GM12878 (cell line): ENCODE data around the gene SNCB. TPM values are rescaled to one million over a fixed set of nuclear protein-coding genes. Genes with fewer than 3 reads are reported as not detected.

Source experiments
- ATAC-seq: fragments of 200-7000 bp; cut with Tn5 transposase; 3 replicates; pipeline ENCODE4 v1.9.1; 2020; ENCODE audit warnings: mild to moderate bottlenecking, moderate library complexity
- BruUV-seq: library from RNA; stranded (reverse); fragments of 400-500 nt; replicated peaks from 2 replicates; lab custom pipeline; 2021; lab: Mats Ljungman, UMichigan
- CTCF ChIA-PET: fragments of 300-600 bp; sonication (Branson Sonifier 250); formaldehyde crosslinking; extraction: SDS; loops from one replicate; lab custom pipeline; 2021; ENCODE audit warnings: inconsistent platforms; lab: Yijun Ruan, JAX
- POLR2A ChIA-PET: fragments of 350-600 bp; formaldehyde crosslinking; extraction: SDS; loops from one replicate; lab custom pipeline; 2021; ENCODE audit warnings: inconsistent platforms; lab: Charles Lee
- RAD21 ChIA-PET: fragments of 300-600 bp; sonication (Branson Sonifier 250); formaldehyde crosslinking; loops from one replicate; lab custom pipeline; 2023; ENCODE audit warnings: antibody characterized with exemption; ENCODE audit not compliant: unreplicated experiment; lab: Charles Lee
- SMC1A ChIA-PET: fragments of 300-600 bp; sonication (Branson Sonifier 250); formaldehyde crosslinking; loops from one replicate; lab custom pipeline; 2023; ENCODE audit not compliant: unreplicated experiment, uncharacterized antibody; lab: Charles Lee
- DNase-seq: peaks from one replicate; pipeline ENCODE4 v3.0.0-alpha.2; 2011; ENCODE audit warnings: low read depth, low spot score
- FAIRE-seq: peaks from 3 replicates; lab custom pipeline; 2011; peaks lifted over from hg19 to GRCh38; lab: Jason Lieb, UNC
- H2AFZ ChIP-seq: 2 replicates; pipeline ENCODE4 v1.6.0; 2011; ENCODE audit warnings: low read depth, low read length, control low read depth; ENCODE audit not compliant: control insufficient read depth
- H3K27ac ChIP-seq: 2 replicates; pipeline ENCODE4 v1.5.1; 2011; ENCODE audit warnings: control low read depth; ENCODE audit not compliant: control insufficient read depth, insufficient read depth
- H3K27me3 ChIP-seq, 2 experiments: replicated peaks in 1 of 2; 2 replicates each; pipeline versions ENCODE4 v1.6.0 to v1.6.1; 2011; ENCODE audit warnings: low read length in 1 of 2; ENCODE audit not compliant: control insufficient read depth in 2 of 2, insufficient read depth in 2 of 2
- H3K36me3 ChIP-seq, 2 experiments: 2 replicates each; pipeline ENCODE4 v1.5.1; 2011; ENCODE audit warnings: low read length in 1 of 2; ENCODE audit not compliant: control insufficient read depth in 2 of 2, insufficient read depth in 2 of 2
- H3K4me1 ChIP-seq: 2 replicates; pipeline ENCODE4 v1.6.1; 2011; ENCODE audit warnings: mild to moderate bottlenecking, low read length, moderate library complexity, mixed read lengths; ENCODE audit not compliant: control insufficient read depth, insufficient read depth
- H3K4me2 ChIP-seq: 2 replicates; pipeline ENCODE4 v1.6.0; 2011; ENCODE audit warnings: control low read depth; ENCODE audit not compliant: control insufficient read depth, insufficient read depth
- H3K4me3 ChIP-seq: fragments of 200-600 bp; sonication (generic); 2 replicates; pipeline ENCODE4 v1.5.1; 2016
- H3K79me2 ChIP-seq: 2 replicates; pipeline ENCODE4 v1.6.0; 2011; ENCODE audit warnings: low read length; ENCODE audit not compliant: control insufficient read depth, insufficient read depth
- H3K9ac ChIP-seq: 2 replicates; pipeline ENCODE4 v1.8.0; 2011; ENCODE audit warnings: low read length, control low read depth, mixed read lengths; ENCODE audit not compliant: control insufficient read depth, insufficient read depth
- H3K9me3 ChIP-seq: replicated peaks from 3 replicates; pipeline ENCODE4 v1.5.1; 2011; ENCODE audit warnings: mild to moderate bottlenecking, low read length; ENCODE audit not compliant: control insufficient read depth, insufficient read depth
- H4K20me1 ChIP-seq: 2 replicates; pipeline ENCODE4 v1.6.0; 2011; ENCODE audit not compliant: control insufficient read depth, insufficient read depth
- ASH2L ChIP-seq: fragments of 300-600, 200-600 bp; sonication (generic); IDR thresholded peaks from 2 replicates; pipeline ENCODE4 v1.6.1; 2017; ENCODE audit warnings: low read depth, mild to moderate bottlenecking, borderline replicate concordance
- BACH1 ChIP-seq: fragments of 450-650 bp; IDR thresholded peaks from 2 replicates; pipeline ENCODE4 v1.6.1; 2017; ENCODE audit warnings: mild to moderate bottlenecking, borderline replicate concordance
- BMI1 ChIP-seq: fragments of 450-650 bp; IDR thresholded peaks from 2 replicates; pipeline ENCODE4 v1.6.1; 2016; ENCODE audit warnings: mild to moderate bottlenecking, moderate library complexity, borderline replicate concordance
- ESRRA ChIP-seq: IDR thresholded peaks from 2 replicates; pipeline ENCODE4 v1.6.1; 2012; ENCODE audit warnings: mild to moderate bottlenecking, low read length, improper control_type of control experiment
- FOXK2 ChIP-seq: fragments of 450-650 bp; IDR thresholded peaks from 2 replicates; pipeline ENCODE4 v1.6.1; 2017; ENCODE audit warnings: mild to moderate bottlenecking, moderate library complexity
- HCFC1 ChIP-seq: fragments of 150-350 bp; IDR thresholded peaks from 2 replicates; pipeline ENCODE4 v1.6.1; 2014; ENCODE audit warnings: low read length
- IRF5 ChIP-seq: fragments of 450-650 bp; IDR thresholded peaks from 2 replicates; pipeline ENCODE4 v1.6.1; 2017; ENCODE audit warnings: borderline replicate concordance
- MAX ChIP-seq: IDR thresholded peaks from 2 replicates; pipeline ENCODE4 v1.6.1; 2012; ENCODE audit warnings: low read depth, low read length, improper control_type of control experiment
- MEF2A ChIP-seq: IDR thresholded peaks from 2 replicates; pipeline ENCODE4 v1.6.1; 2011; ENCODE audit warnings: low read depth, mild to moderate bottlenecking, low read length, moderate library complexity; ENCODE audit not compliant: insufficient read depth
- MEF2B ChIP-seq: fragments of 450-650 bp; IDR thresholded peaks from 2 replicates; pipeline ENCODE4 v1.6.1; 2018; ENCODE audit warnings: mild to moderate bottlenecking, moderate library complexity; ENCODE audit not compliant: partially characterized antibody, poor library complexity, severe bottlenecking
- NRF1 ChIP-seq: conservative IDR thresholded peaks from 2 replicates; pipeline ENCODE4 v1.6.1; 2011; ENCODE audit warnings: mild to moderate bottlenecking, low read depth, low read length, improper control_type of control experiment
- PAX5 ChIP-seq: IDR thresholded peaks from 2 replicates; pipeline ENCODE4 v1.6.1; 2011; ENCODE audit warnings: low read depth, low read length, borderline replicate concordance
- POLR2A ChIP-seq: IDR thresholded peaks from 2 replicates; pipeline ENCODE4 v1.6.1; 2011; ENCODE audit warnings: low read depth, mild to moderate bottlenecking, low read length
- SMAD5 ChIP-seq: IDR thresholded peaks from 2 replicates; pipeline ENCODE4 v1.6.1; 2016; ENCODE audit warnings: antibody characterized with exemption, low read depth
- SMARCA5 ChIP-seq: fragments of 450-650 bp; IDR thresholded peaks from 2 replicates; pipeline ENCODE4 v1.6.1; 2017; ENCODE audit warnings: mild to moderate bottlenecking
- SP1 ChIP-seq: IDR thresholded peaks from one replicate; pipeline ENCODE4 v1.6.1; 2011; ENCODE audit warnings: low read depth, low read length
- ZNF24 ChIP-seq: fragments of 450-650 bp; IDR thresholded peaks from 2 replicates; pipeline ENCODE4 v1.6.1; 2017; ENCODE audit warnings: antibody characterized with exemption, mild to moderate bottlenecking
- WGBS: methylation state at CpG from one replicate; pipeline ENCODE4 v1.1.6; 2016; ENCODE audit warnings: low lambda C conversion rate; ENCODE audit not compliant: insufficient replicate concordance, insufficient coverage; ENCODE audit errors: missing lambda C conversion rate; 5-methylcytosine and 5-hydroxymethylcytosine counted together
- in situ Hi-C: fragments of 300-500 bp; cut with MboI; formaldehyde crosslinking; loops from 9 replicates; pipeline ENCODE4 v1.14.3; 2018; ENCODE audit warnings: mixed read lengths
- intact Hi-C: fragments of 100-400 bp; cut with micrococcal nuclease; formaldehyde crosslinking; loops from one replicate; pipeline ENCODE4 v1.14.2; 2022; ENCODE audit not compliant: unreplicated experiment
- polyA plus RNA-seq, 11 experiments: library from polyadenylated mRNA; depleted of rRNA in 4 of 11; unstranded in 6 of 11; stranded (reverse) in 5 of 11; fragments of >200 nt; fragmentation: Nextera tagmentation in 4 of 11; fragmentation: Illumina TruSeq in 1 of 11; extraction: Ambion mirVana in 4 of 11; extraction: Trizol in 1 of 11; gene quantifications; 1 replicate in 1 of 11; 2 replicates in 10 of 11; pipeline versions ENCODE4 v1.2.1 to v1.2.3, GENCODE V29; 2011 to 2016; ENCODE audit warnings: inconsistent platforms in 2 of 11, missing spikeins in 2 of 11, low read depth in 1 of 11
- total RNA-seq, 4 experiments: library from RNA; depleted of rRNA in 3 of 4; stranded (reverse); fragments of >200 nt in 3 of 4; fragmentation: Illumina TruSeq in 1 of 4; extraction: Trizol in 1 of 4; gene quantifications; 2 replicates each; pipeline versions ENCODE4 v1.2.1 to v1.2.3, GENCODE V29; 2013 to 2021
- TF ChIP-seq, protein P1 (sequence below): fragments of 450-650 bp; IDR thresholded peaks from 2 replicates; pipeline ENCODE4 v1.6.1; 2017; ENCODE audit warnings: low read depth, mild to moderate bottlenecking, moderate library complexity
- TF ChIP-seq, protein P2 (sequence below): fragments of 450-650 bp; IDR thresholded peaks from 2 replicates; pipeline ENCODE4 v1.6.1; 2014; ENCODE audit warnings: mild to moderate bottlenecking

Gene SNCB
- total and polyA plus RNA-seq, 10 of the 15 experiments (the other 5 are each of a cell fraction or from before 2014, with no cell fraction given): 0.75 TPM; not detected in 9

DNA sequence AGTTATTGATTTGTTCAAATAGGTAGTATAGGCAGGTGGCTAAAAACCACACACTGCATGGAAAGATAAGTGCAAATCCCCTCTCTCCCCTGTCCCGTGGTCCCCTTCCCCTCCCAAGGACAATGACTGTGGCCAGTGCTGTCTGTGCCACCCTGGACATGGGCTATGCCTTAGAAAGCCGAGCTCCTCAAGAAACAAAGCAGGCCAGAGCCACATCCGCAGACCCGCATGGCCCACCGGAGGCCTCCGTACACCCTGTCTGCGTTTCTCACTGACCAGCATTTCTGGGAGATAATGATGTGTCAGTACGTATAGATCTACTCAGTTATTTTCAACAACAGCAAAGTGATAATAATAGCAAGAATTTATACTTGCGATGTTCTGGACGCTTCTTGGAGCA is 33.2 kb upstream of the SNCB start:
- Histone ChIP-seq H2AFZ (no peak overlapping the region), H3K9ac (no peak overlapping the region), H4K20me1 (no peaks in the 10 kb centered on the region), H3K4me3 (no peak overlapping the region), H3K4me2 (no peak overlapping the region)
- POLR2A ChIA-PET: no interaction called here
- intact Hi-C loops: loop anchor here (5.0 kb wide), 1 partner anchor 239 kb away; no protein-coding TSS in a partner anchor
- no peak for ATAC-seq
- TF ChIP-seq POLR2A (no peak), NRF1 (no peak), MEF2B (no peak), HCFC1 (no peak), FOXK2 (no peak), SMAD5 (no peak), ZNF24 (no peak), MEF2A (no peak), ESRRA (no peak), ASH2L (no peak), SMARCA5 (no peak), MAX (no peak), BACH1 (no peak), SP1 (no peak), PAX5 (no peak), BMI1 (no peak), IRF5 (no peak)
- TF ChIP-seq, protein P1, sequence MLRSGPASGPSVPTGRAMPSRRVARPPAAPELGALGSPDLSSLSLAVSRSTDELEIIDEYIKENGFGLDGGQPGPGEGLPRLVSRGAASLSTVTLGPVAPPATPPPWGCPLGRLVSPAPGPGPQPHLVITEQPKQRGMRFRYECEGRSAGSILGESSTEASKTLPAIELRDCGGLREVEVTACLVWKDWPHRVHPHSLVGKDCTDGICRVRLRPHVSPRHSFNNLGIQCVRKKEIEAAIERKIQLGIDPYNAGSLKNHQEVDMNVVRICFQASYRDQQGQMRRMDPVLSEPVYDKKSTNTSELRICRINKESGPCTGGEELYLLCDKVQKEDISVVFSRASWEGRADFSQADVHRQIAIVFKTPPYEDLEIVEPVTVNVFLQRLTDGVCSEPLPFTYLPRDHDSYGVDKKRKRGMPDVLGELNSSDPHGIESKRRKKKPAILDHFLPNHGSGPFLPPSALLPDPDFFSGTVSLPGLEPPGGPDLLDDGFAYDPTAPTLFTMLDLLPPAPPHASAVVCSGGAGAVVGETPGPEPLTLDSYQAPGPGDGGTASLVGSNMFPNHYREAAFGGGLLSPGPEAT: no peak
- TF ChIP-seq, protein P2, sequence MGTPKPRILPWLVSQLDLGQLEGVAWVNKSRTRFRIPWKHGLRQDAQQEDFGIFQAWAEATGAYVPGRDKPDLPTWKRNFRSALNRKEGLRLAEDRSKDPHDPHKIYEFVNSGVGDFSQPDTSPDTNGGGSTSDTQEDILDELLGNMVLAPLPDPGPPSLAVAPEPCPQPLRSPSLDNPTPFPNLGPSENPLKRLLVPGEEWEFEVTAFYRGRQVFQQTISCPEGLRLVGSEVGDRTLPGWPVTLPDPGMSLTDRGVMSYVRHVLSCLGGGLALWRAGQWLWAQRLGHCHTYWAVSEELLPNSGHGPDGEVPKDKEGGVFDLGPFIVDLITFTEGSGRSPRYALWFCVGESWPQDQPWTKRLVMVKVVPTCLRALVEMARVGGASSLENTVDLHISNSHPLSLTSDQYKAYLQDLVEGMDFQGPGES: no peak
- TF ChIP-seq, all 136 proteins: peak for 0
- Histone ChIP-seq H3K4me1 (peaks cover 11% of the 10 kb centered on the region), H3K36me3 (no peaks in the 10 kb centered on the region), H3K27me3 (no peaks in the 10 kb centered on the region), H3K79me2 (no peaks in the 10 kb centered on the region), H3K27ac (no peak overlapping the region), H3K9me3 (no peaks in the 10 kb centered on the region)
- DNase-seq: no peak
- SMC1A ChIA-PET: no interaction called here
- FAIRE-seq: no peak
- CTCF ChIA-PET: no interaction called here
- RAD21 ChIA-PET: no interaction called here
- no TSS peak for BruUV-seq
- in situ Hi-C loops: no loop called here
- WGBS: 70% methylated on average over 10 of the region's 10 CpGs
